Measurements from ENCODE around the gene IGIP.

The IGIP gene

GRCh38 chr5:140111859-140112551, 13.7 kb upstream of the IGIP start:
- no peaks in the 10 kb centered on the region for H3K9me3 ChIP-seq (ENCODE audit: insufficient read depth, low read depth, low read length)
- no peak overlapping the region for H3K9ac ChIP-seq (ENCODE audit: low read depth, low read length)
- H3K27ac ChIP-seq (ENCODE audit: low read depth, low read length): no peak overlapping the region
- H3K4me1 ChIP-seq (ENCODE audit: insufficient read depth, low read length): peaks cover 37% of the 10 kb centered on the region
- H3K4me3 ChIP-seq (ENCODE audit: low read length): peak overlapping the region; percentile 86; the same call in 1 of the 2 replicates
- 22% methylated on average over 8 of the region's 8 CpGs for WGBS
- peaks cover 88% of the 10 kb centered on the region for H3K27me3 ChIP-seq (ENCODE audit: insufficient read depth, low read length)
- H3K36me3 ChIP-seq (ENCODE audit: insufficient read depth, low read length): no peaks in the 10 kb centered on the region

GRCh38 chr5:140112685-140113179, 13.0 kb upstream of the IGIP start:
- Histone ChIP-seq H3K36me3 (ENCODE audit: insufficient read depth, low read length) (no peaks in the 10 kb centered on the region), H3K27me3 (ENCODE audit: insufficient read depth, low read length) (peaks cover 88% of the 10 kb centered on the region), H3K9me3 (ENCODE audit: insufficient read depth, low read depth, low read length) (no peaks in the 10 kb centered on the region), H3K4me3 (ENCODE audit: low read length) (peak overlapping the region; percentile 86), H3K9ac (ENCODE audit: low read depth, low read length) (no peak overlapping the region), H3K4me1 (ENCODE audit: insufficient read depth, low read length) (peaks cover 36% of the 10 kb centered on the region), H3K27ac (ENCODE audit: low read depth, low read length) (no peak overlapping the region)
- WGBS: 3% methylated on average over 13 of the region's 13 CpGs

GRCh38 chr5:140113180-140113698, 12.5 kb upstream of the IGIP start:
- peaks cover 40% of the 10 kb centered on the region for H3K4me1 ChIP-seq (ENCODE audit: insufficient read depth, low read length)
- 0 out of 2 replicates have a peak overlapping the region, but pooled peaks have one; percentile 1 for H3K9ac ChIP-seq (ENCODE audit: low read depth, low read length)
- H3K9me3 ChIP-seq (ENCODE audit: insufficient read depth, low read depth, low read length): no peaks in the 10 kb centered on the region
- peak overlapping the region; percentile 86 for H3K4me3 ChIP-seq (ENCODE audit: low read length)
- no peak overlapping the region for H3K27ac ChIP-seq (ENCODE audit: low read depth, low read length)
- H3K36me3 ChIP-seq (ENCODE audit: insufficient read depth, low read length): no peaks in the 10 kb centered on the region
- H3K27me3 ChIP-seq (ENCODE audit: insufficient read depth, low read length): peaks cover 89% of the 10 kb centered on the region
- under 1% methylated on average over 23 of the region's 28 CpGs for WGBS

- H3K27me3 ChIP-seq (ENCODE audit: insufficient read depth, low read length): peaks cover 84% of the 10 kb centered on the region
- peaks cover 45% of the 10 kb centered on the region for H3K4me1 ChIP-seq (ENCODE audit: insufficient read depth, low read length)
- H3K9ac ChIP-seq (ENCODE audit: low read depth, low read length): peak within 1 kb of the TSS; percentile 67
- under 1% methylated on average over 50 of the region's 60 CpGs for WGBS
- no peak within 1 kb of the TSS; the same call in 1 of the 2 replicates for H3K27ac ChIP-seq (ENCODE audit: low read depth, low read length)
- H3K4me3 ChIP-seq (ENCODE audit: low read length): peak within 1 kb of the TSS; percentile 86
- H3K36me3 ChIP-seq (ENCODE audit: insufficient read depth, low read length): no peaks in the 10 kb centered on the region
- H3K9me3 ChIP-seq (ENCODE audit: insufficient read depth, low read depth, low read length): no peaks in the 10 kb centered on the region
These were observed 12.0 kb upstream of the IGIP start, which contains the start of gene PURA for GRCh38 chr5:140113699-140114263. Gene PURA (plus strand): TSS chr5:140114109. CDS start chr5:140114182, 73 bp downstream.

GRCh38 chr5:140114341-140115185, 11.2 kb upstream of the IGIP start:
- Histone ChIP-seq H3K27me3 (ENCODE audit: insufficient read depth, low read length) (peaks cover 76% of the 10 kb centered on the region), H3K4me1 (ENCODE audit: insufficient read depth, low read length) (peaks cover 38% of the 10 kb centered on the region), H3K9me3 (ENCODE audit: insufficient read depth, low read depth, low read length) (no peaks in the 10 kb centered on the region), H3K9ac (ENCODE audit: low read depth, low read length) (peak overlapping the region; percentile 67), H3K27ac (ENCODE audit: low read depth, low read length) (no peak overlapping the region; the same call in 1 of the 2 replicates), H3K36me3 (ENCODE audit: insufficient read depth, low read length) (no peaks in the 10 kb centered on the region), H3K4me3 (ENCODE audit: low read length) (peak overlapping the region; percentile 86)
- 1% methylated on average over 63 of the region's 65 CpGs for WGBS

- no peak overlapping the region for H3K9ac ChIP-seq (ENCODE audit: low read depth, low read length)
- H3K27ac ChIP-seq (ENCODE audit: low read depth, low read length): no peak overlapping the region
- no peaks in the 10 kb centered on the region for H3K36me3 ChIP-seq (ENCODE audit: insufficient read depth, low read length)
- H3K4me1 ChIP-seq (ENCODE audit: insufficient read depth, low read length): peaks cover 36% of the 10 kb centered on the region
- no peaks in the 10 kb centered on the region for H3K9me3 ChIP-seq (ENCODE audit: insufficient read depth, low read depth, low read length)
- H3K4me3 ChIP-seq (ENCODE audit: low read length): peak overlapping the region; percentile 86
- 24% methylated on average over 1 of the region's 1 CpG for WGBS
- peaks cover 70% of the 10 kb centered on the region for H3K27me3 ChIP-seq (ENCODE audit: insufficient read depth, low read length)
These were observed 10.6 kb upstream of the IGIP start for GRCh38 chr5:140115186-140115500.

- Histone ChIP-seq H3K27ac (ENCODE audit: low read depth, low read length) (no peak overlapping the region), H3K9ac (ENCODE audit: low read depth, low read length) (no peak overlapping the region), H3K4me3 (ENCODE audit: low read length) (no peak overlapping the region), H3K4me1 (ENCODE audit: insufficient read depth, low read length) (peaks cover 26% of the 10 kb centered on the region), H3K36me3 (ENCODE audit: insufficient read depth, low read length) (no peaks in the 10 kb centered on the region), H3K9me3 (ENCODE audit: insufficient read depth, low read depth, low read length) (no peaks in the 10 kb centered on the region), H3K27me3 (ENCODE audit: insufficient read depth, low read length) (peaks cover 56% of the 10 kb centered on the region)
- WGBS: 60% methylated on average over 2 of the region's 2 CpGs
These were observed 9.0 kb upstream of the IGIP start for GRCh38 chr5:140116716-140117115.

- H3K9ac ChIP-seq (ENCODE audit: low read depth, low read length): no peak overlapping the region
- no peak overlapping the region for H3K4me3 ChIP-seq (ENCODE audit: low read length)
- H3K9me3 ChIP-seq (ENCODE audit: insufficient read depth, low read depth, low read length): no peaks in the 10 kb centered on the region
- WGBS: 62% methylated on average over 2 of the region's 3 CpGs
- H3K36me3 ChIP-seq (ENCODE audit: insufficient read depth, low read length): no peaks in the 10 kb centered on the region
- peaks cover 48% of the 10 kb centered on the region for H3K27me3 ChIP-seq (ENCODE audit: insufficient read depth, low read length)
- H3K27ac ChIP-seq (ENCODE audit: low read depth, low read length): no peak overlapping the region
- peaks cover 18% of the 10 kb centered on the region for H3K4me1 ChIP-seq (ENCODE audit: insufficient read depth, low read length)
These were observed 8.2 kb upstream of the IGIP start for GRCh38 chr5:140117523-140117922.

- Histone ChIP-seq H3K27me3 (ENCODE audit: insufficient read depth, low read length) (peaks cover 39% of the 10 kb centered on the region), H3K9ac (ENCODE audit: low read depth, low read length) (no peak overlapping the region), H3K27ac (ENCODE audit: low read depth, low read length) (no peak overlapping the region), H3K4me1 (ENCODE audit: insufficient read depth, low read length) (peaks cover 16% of the 10 kb centered on the region; the same call in 1 of the 2 replicates), H3K4me3 (ENCODE audit: low read length) (peak overlapping the region; percentile 23; the same call in 1 of the 2 replicates), H3K36me3 (ENCODE audit: insufficient read depth, low read length) (no peaks in the 10 kb centered on the region), H3K9me3 (ENCODE audit: insufficient read depth, low read depth, low read length) (no peaks in the 10 kb centered on the region)
- WGBS: 71% methylated on average over 3 of the region's 3 CpGs
These were observed 7.3 kb upstream of the IGIP start for GRCh38 chr5:140118302-140118936.

GRCh38 chr5:140126315-140127012, 727 bp downstream of the IGIP start:
- 89% methylated on average over 6 of the region's 6 CpGs for WGBS
- Histone ChIP-seq H3K4me3 (ENCODE audit: low read length) (no peak overlapping the region), H3K9ac (ENCODE audit: low read depth, low read length) (no peak overlapping the region), H3K36me3 (ENCODE audit: insufficient read depth, low read length) (no peaks in the 10 kb centered on the region), H3K4me1 (ENCODE audit: insufficient read depth, low read length) (0 out of 2 replicates have a peak, but pooled peaks cover 4% of the 10 kb centered on the region), H3K27me3 (ENCODE audit: insufficient read depth, low read length) (0 out of 2 replicates have a peak, but pooled peaks cover 2% of the 10 kb centered on the region), H3K27ac (ENCODE audit: low read depth, low read length) (no peak overlapping the region), H3K9me3 (ENCODE audit: insufficient read depth, low read depth, low read length) (no peaks in the 10 kb centered on the region)

All from HUES64 (cell line).